Measurements from ENCODE around the gene KCNIP4.
"Not testable (repeated sequence)": the region's sequence is repeated elsewhere in the genome, so short reads cannot be mapped to it uniquely, and the experiment has no call there.

KCNIP4 gene

GRCh38 chr4:20847124-20847747 is 1101.3 kb downstream of the KCNIP4 start:
- peak; percentile 6 for DNase-seq (ENCODE audit: low spot score)

- DNase-seq (ENCODE audit: low spot score) = no peak
Observed at GRCh38 chr4:20844311-20844710, 1104.3 kb downstream of the KCNIP4 start.

- no peak for DNase-seq (ENCODE audit: low spot score)
Observed at GRCh38 chr4:20840648-20841190, 1107.9 kb downstream of the KCNIP4 start.

- DNase-seq (ENCODE audit: low spot score) = no peak
Observed at GRCh38 chr4:20839957-20840356, 1108.6 kb downstream of the KCNIP4 start.

- no peak for DNase-seq (ENCODE audit: low spot score)
Observed at GRCh38 chr4:20838476-20838875, 1110.1 kb downstream of the KCNIP4 start.

GRCh38 chr4:20832826-20833225 is 1115.7 kb downstream of the KCNIP4 start:
- no peak for DNase-seq (ENCODE audit: low spot score)

- no peak for DNase-seq (ENCODE audit: low spot score)
Observed at GRCh38 chr4:20831746-20832145, 1116.8 kb downstream of the KCNIP4 start.

- no peak for DNase-seq (ENCODE audit: low spot score)
Observed at GRCh38 chr4:20829617-20830357, 1118.8 kb downstream of the KCNIP4 start.

GRCh38 chr4:20825505-20825904 is 1123.1 kb downstream of the KCNIP4 start:
- DNase-seq (ENCODE audit: low spot score) = peak; percentile 12

- no peak for DNase-seq (ENCODE audit: low spot score)
Observed at GRCh38 chr4:20816287-20816686, 1132.3 kb downstream of the KCNIP4 start.

GRCh38 chr4:20813700-20814099 is 1134.9 kb downstream of the KCNIP4 start:
- DNase-seq (ENCODE audit: low spot score) = no peak

- DNase-seq (ENCODE audit: low spot score) = no peak
Observed at GRCh38 chr4:20809812-20810211, 1138.8 kb downstream of the KCNIP4 start.

GRCh38 chr4:20805716-20806115 is 1142.9 kb downstream of the KCNIP4 start:
- DNase-seq (ENCODE audit: low spot score) = no peak

GRCh38 chr4:20787940-20788665 is 1160.5 kb downstream of the KCNIP4 start:
- no peak for DNase-seq (ENCODE audit: low spot score)

GRCh38 chr4:20783134-20783533 is 1165.4 kb downstream of the KCNIP4 start:
- not testable (repeated sequence) for DNase-seq (ENCODE audit: low spot score)

GRCh38 chr4:20778896-20779295 is 1169.7 kb downstream of the KCNIP4 start:
- no peak for DNase-seq (ENCODE audit: low spot score)

- peak; percentile 42 for DNase-seq (ENCODE audit: low spot score)
Observed at GRCh38 chr4:20773144-20773997, 1175.2 kb downstream of the KCNIP4 start.

- no peak for DNase-seq (ENCODE audit: low spot score)
Observed at GRCh38 chr4:20764366-20764992, 1184.1 kb downstream of the KCNIP4 start.

GRCh38 chr4:20761826-20762225 is 1186.7 kb downstream of the KCNIP4 start:
- no peak for DNase-seq (ENCODE audit: low spot score)

- no peak for DNase-seq (ENCODE audit: low spot score)
Observed at GRCh38 chr4:20761382-20761781, 1187.2 kb downstream of the KCNIP4 start.

GRCh38 chr4:20760053-20760452 is 1188.5 kb downstream of the KCNIP4 start:
- no peak for DNase-seq (ENCODE audit: low spot score)
